RPMI8226 (cell line): Measurements from ENCODE around the gene LRRC51.
"Not testable (repeated sequence)": the region's sequence is repeated elsewhere in the genome, so short reads cannot be mapped to it uniquely, and the experiment has no call there.

ENCODE experiments used
- DNase-seq: peaks from one replicate; pipeline ENCODE4 v3.0.0-alpha.2; 2015

The LRRC51 gene

DNA sequence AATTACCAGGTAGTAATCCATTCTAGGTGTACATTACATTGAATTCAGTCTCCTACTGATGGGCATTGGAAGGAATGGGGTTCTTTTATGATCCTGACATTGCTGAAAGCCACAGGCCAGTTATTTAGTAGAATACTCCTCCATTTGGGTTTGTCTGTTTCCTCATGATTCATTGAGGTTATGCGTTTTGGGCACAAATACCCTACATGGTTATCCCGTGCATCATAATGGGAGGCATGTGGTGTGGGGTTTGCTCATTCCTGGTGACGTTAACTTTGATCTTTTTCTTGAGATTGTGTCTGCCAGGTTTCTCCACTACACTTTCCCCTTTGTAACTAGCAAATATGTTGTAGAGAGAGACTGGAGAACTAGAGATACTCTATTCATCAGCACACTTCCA, 60.4 kb downstream of the LRRC51 start:
- no peak for DNase-seq

DNA sequence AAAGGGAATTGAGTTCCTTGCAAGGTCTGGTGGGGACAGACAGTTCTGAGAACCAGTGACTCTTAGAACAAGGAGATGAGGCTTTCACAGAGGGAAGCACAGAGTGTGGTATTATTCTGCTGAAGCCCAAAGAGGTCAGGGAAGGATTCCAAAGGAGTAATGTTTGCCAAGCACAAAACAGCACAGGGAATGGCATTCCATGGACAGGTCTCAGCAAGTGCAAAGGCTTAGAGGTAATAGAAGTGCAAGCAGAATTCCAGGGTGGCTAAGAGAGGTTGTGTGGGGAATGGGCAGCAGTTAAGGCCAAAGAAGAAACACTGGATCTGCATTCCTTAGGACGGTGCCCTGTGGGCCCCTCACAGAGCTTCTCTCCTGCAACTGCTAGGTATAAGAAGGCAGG, 61.4 kb downstream of the LRRC51 start:
- not testable (repeated sequence) for DNase-seq

DNA sequence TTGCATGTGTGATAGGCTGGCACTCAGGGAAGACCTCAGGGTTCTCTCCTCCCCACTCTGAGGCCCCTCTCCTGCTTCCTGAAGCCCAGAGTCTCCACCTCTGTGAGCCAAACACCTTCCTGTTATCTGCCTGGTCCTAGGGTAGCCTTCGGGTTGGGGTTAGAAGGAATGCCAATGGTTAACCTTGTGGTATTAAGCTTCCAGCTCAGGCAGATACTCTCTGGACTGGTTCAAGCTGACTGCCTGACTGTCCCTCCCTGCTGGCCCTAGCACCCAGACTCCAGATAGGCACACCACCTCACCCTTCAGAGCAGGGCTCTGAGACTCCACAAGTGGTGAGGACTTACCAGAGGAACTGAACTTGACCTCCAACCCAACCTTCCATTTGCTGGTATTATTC, 61.9 kb downstream of the LRRC51 start:
- not testable (repeated sequence) for DNase-seq

DNA sequence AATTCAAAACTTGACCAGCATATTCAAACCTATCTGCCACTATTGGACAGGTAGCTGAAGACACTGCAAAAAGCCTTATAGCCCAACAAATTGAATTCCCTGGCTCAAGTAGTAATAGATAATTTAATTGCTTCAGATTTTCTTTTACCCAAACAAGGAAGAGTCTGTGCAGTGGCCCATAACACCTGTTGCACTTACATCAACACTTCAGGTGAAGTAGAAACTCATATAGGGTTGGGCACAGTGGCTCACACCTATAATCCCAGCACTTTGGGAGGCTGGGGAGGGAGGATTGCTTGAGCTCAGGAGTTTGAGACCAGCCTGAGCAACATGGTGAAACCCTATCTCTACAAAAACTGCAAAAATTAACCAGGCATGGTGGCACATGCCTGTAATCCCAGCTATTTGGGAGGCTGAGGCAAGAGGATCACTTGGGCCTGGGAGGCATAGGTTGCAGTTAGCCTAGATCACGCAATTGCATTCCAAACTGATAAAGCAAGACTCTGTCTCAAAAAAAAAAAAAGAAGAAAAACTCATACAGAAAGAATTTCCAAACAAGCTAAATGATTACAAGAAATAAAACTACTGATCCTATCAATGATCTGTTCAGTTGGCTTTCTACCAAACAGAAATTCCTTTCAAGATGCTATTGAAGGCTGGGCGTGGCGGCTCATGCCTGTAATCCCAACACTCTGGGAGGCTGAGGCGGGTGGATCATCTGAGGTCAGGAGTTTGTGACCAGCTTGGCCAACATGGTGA, 64.3 kb downstream of the LRRC51 start:
- no peak for DNase-seq
